ENCODE measurements around the gene HCN2.
"Not testable (repeated sequence)": the region's sequence is repeated elsewhere in the genome, so short reads cannot be mapped to it uniquely, and the experiment has no call there.

Gene HCN2

GRCh38 chr19:622666-623065 is 33.0 kb downstream of the HCN2 start:
- no peak for TF ChIP-seq CTCF (conservative IDR thresholded peaks at IDR 0.05)
- no peak overlapping the region for H3K27ac ChIP-seq

- no peak for TF ChIP-seq CTCF (conservative IDR thresholded peaks at IDR 0.05)
Observed at GRCh38 chr19:623175-623916, 33.7 kb downstream of the HCN2 start.

GRCh38 chr19:623974-624373 is 34.3 kb downstream of the HCN2 start:
- no peak overlapping the region for H3K27ac ChIP-seq
- TF ChIP-seq CTCF (conservative IDR thresholded peaks at IDR 0.05) = 0 out of 2 replicates have a peak, but pooled peaks have one; percentile 12

More at GRCh38 chr19:623175-623916, 33.7 kb downstream of the HCN2 start:
- no peak overlapping the region for H3K27ac ChIP-seq

- no peak overlapping the region for H3K27ac ChIP-seq
- no peak for TF ChIP-seq CTCF (conservative IDR thresholded peaks at IDR 0.05)
Observed at GRCh38 chr19:624433-625109, 34.9 kb downstream of the HCN2 start.

GRCh38 chr19:625257-625656 is 35.6 kb downstream of the HCN2 start:
- TF ChIP-seq CTCF (conservative IDR thresholded peaks at IDR 0.05) = no peak

GRCh38 chr19:626566-626965 is 36.9 kb downstream of the HCN2 start:
- not testable (repeated sequence) for H3K27ac ChIP-seq

More at GRCh38 chr19:625257-625656, 35.6 kb downstream of the HCN2 start:
- no peak overlapping the region for H3K27ac ChIP-seq

- TF ChIP-seq CTCF (conservative IDR thresholded peaks at IDR 0.05) = peak; percentile 40; the same call in 1 of the 2 replicates
- H3K27ac ChIP-seq = no peak overlapping the region
Observed at GRCh38 chr19:628168-628567, 38.5 kb downstream of the HCN2 start.

GRCh38 chr19:629515-629914 is 39.8 kb downstream of the HCN2 start:
- not testable (repeated sequence) for H3K27ac ChIP-seq
